HL-60 (cell line): ENCODE data around the gene IGFN1.

ENCODE experiments used
- DNase-seq, 2 experiments: peaks; one replicate each; pipeline ENCODE4 v3.0.0-alpha.2; 2010 to 2020; ENCODE audit warnings: low read depth in 1 of 2, low spot score in 1 of 2
- H3K27ac ChIP-seq: fragments of 250-450 bp; sonication (Bioruptor Pico); replicated peaks from 2 replicates; pipeline ENCODE4 v1.5.1; 2020; ENCODE audit warnings: mild to moderate bottlenecking, moderate library complexity
- H3K27me3 ChIP-seq: fragments of 250-450 bp; sonication (Bioruptor Pico); 2 replicates; pipeline ENCODE4 v1.5.1; 2021; ENCODE audit warnings: mild to moderate bottlenecking, moderate library complexity; ENCODE audit not compliant: insufficient read depth, poor library complexity, severe bottlenecking
- H3K4me3 ChIP-seq: replicated peaks from 2 replicates; pipeline ENCODE4 v1.5.1; 2011; ENCODE audit warnings: mild to moderate bottlenecking, control low read depth, low read length; ENCODE audit not compliant: insufficient read depth
- GABPA ChIP-seq: IDR thresholded peaks from 2 replicates; pipeline ENCODE4 v1.6.1; 2012; ENCODE audit warnings: low read depth
- POLR2AphosphoS5 ChIP-seq: IDR thresholded peaks from 2 replicates; pipeline ENCODE4 v1.6.1; 2012; ENCODE audit warnings: low read depth
- SPI1 ChIP-seq: IDR thresholded peaks from 2 replicates; pipeline ENCODE4 v1.6.1; 2012; ENCODE audit warnings: low read depth, mild to moderate bottlenecking, borderline replicate concordance
- TF ChIP-seq, protein P1 (sequence below): IDR thresholded peaks from 2 replicates; pipeline ENCODE4 v1.6.1; 2012; ENCODE audit warnings: low read depth; ENCODE audit not compliant: insufficient replicate concordance
- TF ChIP-seq, protein P2 (sequence below): IDR thresholded peaks from one replicate; pipeline ENCODE4 v1.5.1; 2011; ENCODE audit warnings: low read length, control low read depth, inconsistent platforms; ENCODE audit not compliant: insufficient read depth

The IGFN1 gene

DNA sequence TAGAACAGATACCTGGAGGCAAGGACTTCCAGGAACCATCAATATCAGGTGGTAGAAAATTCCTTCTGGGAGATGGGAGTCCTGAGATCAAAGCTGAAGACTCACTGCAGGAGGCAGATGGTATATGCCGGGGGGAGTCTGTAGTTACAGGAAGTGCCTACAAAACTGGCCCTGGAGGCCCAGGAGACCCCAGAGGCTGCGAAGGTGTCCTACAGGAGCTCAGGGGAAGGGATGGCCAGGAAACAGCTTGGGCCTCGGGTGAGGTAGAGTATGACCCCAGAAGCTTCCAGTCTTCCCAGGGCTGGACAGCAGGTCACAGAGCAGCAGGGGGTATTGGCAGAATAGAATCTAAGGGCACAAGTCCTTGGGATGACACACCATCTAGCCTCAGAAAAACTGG is 16.4 kb downstream of the IGFN1 start:
- no peak for DNase-seq
- TF ChIP-seq POLR2AphosphoS5 (no peak), SPI1 (no peak), GABPA (no peak)
- TF ChIP-seq, protein P1, sequence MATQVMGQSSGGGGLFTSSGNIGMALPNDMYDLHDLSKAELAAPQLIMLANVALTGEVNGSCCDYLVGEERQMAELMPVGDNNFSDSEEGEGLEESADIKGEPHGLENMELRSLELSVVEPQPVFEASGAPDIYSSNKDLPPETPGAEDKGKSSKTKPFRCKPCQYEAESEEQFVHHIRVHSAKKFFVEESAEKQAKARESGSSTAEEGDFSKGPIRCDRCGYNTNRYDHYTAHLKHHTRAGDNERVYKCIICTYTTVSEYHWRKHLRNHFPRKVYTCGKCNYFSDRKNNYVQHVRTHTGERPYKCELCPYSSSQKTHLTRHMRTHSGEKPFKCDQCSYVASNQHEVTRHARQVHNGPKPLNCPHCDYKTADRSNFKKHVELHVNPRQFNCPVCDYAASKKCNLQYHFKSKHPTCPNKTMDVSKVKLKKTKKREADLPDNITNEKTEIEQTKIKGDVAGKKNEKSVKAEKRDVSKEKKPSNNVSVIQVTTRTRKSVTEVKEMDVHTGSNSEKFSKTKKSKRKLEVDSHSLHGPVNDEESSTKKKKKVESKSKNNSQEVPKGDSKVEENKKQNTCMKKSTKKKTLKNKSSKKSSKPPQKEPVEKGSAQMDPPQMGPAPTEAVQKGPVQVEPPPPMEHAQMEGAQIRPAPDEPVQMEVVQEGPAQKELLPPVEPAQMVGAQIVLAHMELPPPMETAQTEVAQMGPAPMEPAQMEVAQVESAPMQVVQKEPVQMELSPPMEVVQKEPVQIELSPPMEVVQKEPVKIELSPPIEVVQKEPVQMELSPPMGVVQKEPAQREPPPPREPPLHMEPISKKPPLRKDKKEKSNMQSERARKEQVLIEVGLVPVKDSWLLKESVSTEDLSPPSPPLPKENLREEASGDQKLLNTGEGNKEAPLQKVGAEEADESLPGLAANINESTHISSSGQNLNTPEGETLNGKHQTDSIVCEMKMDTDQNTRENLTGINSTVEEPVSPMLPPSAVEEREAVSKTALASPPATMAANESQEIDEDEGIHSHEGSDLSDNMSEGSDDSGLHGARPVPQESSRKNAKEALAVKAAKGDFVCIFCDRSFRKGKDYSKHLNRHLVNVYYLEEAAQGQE = no peak
- TF ChIP-seq, protein P2, sequence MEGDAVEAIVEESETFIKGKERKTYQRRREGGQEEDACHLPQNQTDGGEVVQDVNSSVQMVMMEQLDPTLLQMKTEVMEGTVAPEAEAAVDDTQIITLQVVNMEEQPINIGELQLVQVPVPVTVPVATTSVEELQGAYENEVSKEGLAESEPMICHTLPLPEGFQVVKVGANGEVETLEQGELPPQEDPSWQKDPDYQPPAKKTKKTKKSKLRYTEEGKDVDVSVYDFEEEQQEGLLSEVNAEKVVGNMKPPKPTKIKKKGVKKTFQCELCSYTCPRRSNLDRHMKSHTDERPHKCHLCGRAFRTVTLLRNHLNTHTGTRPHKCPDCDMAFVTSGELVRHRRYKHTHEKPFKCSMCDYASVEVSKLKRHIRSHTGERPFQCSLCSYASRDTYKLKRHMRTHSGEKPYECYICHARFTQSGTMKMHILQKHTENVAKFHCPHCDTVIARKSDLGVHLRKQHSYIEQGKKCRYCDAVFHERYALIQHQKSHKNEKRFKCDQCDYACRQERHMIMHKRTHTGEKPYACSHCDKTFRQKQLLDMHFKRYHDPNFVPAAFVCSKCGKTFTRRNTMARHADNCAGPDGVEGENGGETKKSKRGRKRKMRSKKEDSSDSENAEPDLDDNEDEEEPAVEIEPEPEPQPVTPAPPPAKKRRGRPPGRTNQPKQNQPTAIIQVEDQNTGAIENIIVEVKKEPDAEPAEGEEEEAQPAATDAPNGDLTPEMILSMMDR = no peak
- H3K27ac ChIP-seq = no peak overlapping the region
- no peak overlapping the region for H3K4me3 ChIP-seq
- peaks cover 2% of the 10 kb centered on the region for H3K27me3 ChIP-seq

DNA sequence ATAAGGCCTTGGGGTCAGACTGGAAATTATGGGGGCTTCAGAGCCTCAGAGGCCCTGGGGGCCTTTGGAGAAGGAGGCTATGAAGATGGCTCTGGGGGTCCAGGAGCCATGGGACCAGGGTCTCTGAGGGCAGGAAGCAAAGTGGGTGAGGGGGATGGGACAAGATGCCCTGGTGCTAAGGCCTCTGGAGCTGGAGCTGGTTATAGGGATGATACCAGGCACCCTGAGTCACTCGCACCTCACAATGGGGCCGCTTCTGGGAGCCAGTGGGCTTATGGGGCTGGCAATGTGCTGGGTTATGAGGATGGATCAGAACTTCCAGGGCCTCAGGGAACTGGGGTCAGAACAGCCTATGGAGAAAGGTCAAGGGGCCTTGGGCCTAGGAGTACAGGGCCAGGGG is 17.6 kb downstream of the IGFN1 start:
- no peak overlapping the region for H3K4me3 ChIP-seq
- peaks cover 2% of the 10 kb centered on the region for H3K27me3 ChIP-seq
- H3K27ac ChIP-seq = no peak overlapping the region
- no peak for TF ChIP-seq GABPA
- TF ChIP-seq, protein P1 = no peak
- TF ChIP-seq, protein P2 = no peak
- no peak for TF ChIP-seq SPI1
- no peak for TF ChIP-seq POLR2AphosphoS5
- DNase-seq = no peak

DNA sequence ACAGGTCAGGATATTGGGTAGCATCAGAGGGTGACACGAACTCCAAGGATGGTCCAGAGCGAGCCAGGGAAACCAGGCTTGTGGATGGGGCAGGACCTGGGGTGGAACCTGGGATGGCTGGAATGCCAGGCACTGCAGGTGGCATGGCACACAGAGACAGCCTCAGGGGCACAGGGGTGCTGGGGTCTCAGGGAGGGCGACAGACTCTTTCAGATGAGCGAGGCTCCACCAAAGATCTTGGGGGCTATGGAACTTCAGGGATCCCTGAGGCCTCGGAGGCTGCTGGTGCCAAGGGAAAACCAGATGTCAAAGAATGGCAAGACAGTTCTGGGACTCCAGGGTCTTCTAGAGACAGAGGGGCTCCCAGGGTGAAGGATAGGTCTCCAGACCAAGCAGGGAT is 21.4 kb downstream of the IGFN1 start:
- Histone ChIP-seq H3K27me3 (no peaks in the 10 kb centered on the region), H3K27ac (no peak overlapping the region), H3K4me3 (no peak overlapping the region)
- TF ChIP-seq SPI1 = no peak
- TF ChIP-seq, protein P2 = no peak
- DNase-seq = no peak

GRCh38 chr1:201212461-201213055 is 21.9 kb downstream of the IGFN1 start:
- TF ChIP-seq, protein P2 = no peak
- TF ChIP-seq, protein P1 = peak; percentile 42
- H3K27me3 ChIP-seq = no peaks in the 10 kb centered on the region
- H3K27ac ChIP-seq = no peak overlapping the region
- no peak overlapping the region for H3K4me3 ChIP-seq
- DNase-seq = no peak
